Endothelial cell of umbilical vein (primary cell): ENCODE data around the gene VIPR2. TPM values are rescaled to one million over a fixed set of nuclear protein-coding genes. Genes with fewer than 3 reads are reported as not detected.

ENCODE experiments used
- BruUV-seq: library from RNA; stranded (reverse); fragments of 400-500 nt; replicated peaks from 2 replicates; lab custom pipeline; 2021; lab: Mats Ljungman, UMichigan
- CTCF ChIA-PET: fragments of 300-600, 350-600 bp; sonication (Branson Sonifier 250); formaldehyde crosslinking; loops from one replicate; lab custom pipeline; 2021; ENCODE audit warnings: antibody characterized with exemption, inconsistent platforms; lab: Charles Lee
- POLR2A ChIA-PET: fragments of 300-600, 350-600 bp; sonication (Branson Sonifier 250); formaldehyde crosslinking; loops from one replicate; lab custom pipeline; 2021; ENCODE audit warnings: antibody characterized with exemption, inconsistent platforms; lab: Charles Lee
- DNase-seq: peaks from one replicate; pipeline ENCODE4 v3.0.0-alpha.2; 2011; ENCODE audit warnings: low read depth, low spot score
- FAIRE-seq: peaks from 2 replicates; lab custom pipeline; 2011; peaks lifted over from hg19 to GRCh38; lab: Jason Lieb, UNC
- H2AFZ ChIP-seq: 2 replicates; pipeline ENCODE4 v1.6.0; 2012; ENCODE audit warnings: low read depth, low read length, control low read depth, inconsistent platforms
- H3K27ac ChIP-seq: 2 replicates; pipeline ENCODE4 v1.5.1; 2011; ENCODE audit warnings: low read depth, mild to moderate bottlenecking, control low read depth, low read length, moderate library complexity; ENCODE audit not compliant: insufficient read depth
- H3K27me3 ChIP-seq, 2 experiments: 2 replicates each; pipeline versions ENCODE4 v1.6.0 to v1.6.1; 2011; ENCODE audit warnings: low read length in 2 of 2, mixed read lengths in 1 of 2; ENCODE audit not compliant: control insufficient read depth in 2 of 2, insufficient read depth in 2 of 2
- H3K36me3 ChIP-seq, 2 experiments: 2 replicates in 1 of 2; 3 replicates in 1 of 2; pipeline ENCODE4 v1.5.1; 2011; ENCODE audit warnings: low read length in 2 of 2, mild to moderate bottlenecking in 1 of 2, moderate library complexity in 1 of 2; ENCODE audit not compliant: control insufficient read depth in 2 of 2, insufficient read depth in 2 of 2; ENCODE audit errors: extremely low read depth in 1 of 2
- H3K4me1 ChIP-seq: 3 replicates; pipeline ENCODE4 v1.5.1; 2011; ENCODE audit warnings: mild to moderate bottlenecking, low read length; ENCODE audit not compliant: control insufficient read depth, insufficient read depth; ENCODE audit errors: extremely low read depth
- H3K4me2 ChIP-seq: 2 replicates; pipeline ENCODE4 v1.6.1; 2011; ENCODE audit warnings: low read length, control low read depth, mixed read lengths; ENCODE audit not compliant: insufficient read depth
- H3K4me3 ChIP-seq, 3 experiments: fragments of 200-600 bp in 1 of 3; sonication (generic), shearing (Covaris generic) in 1 of 3; replicated peaks in 1 of 3; 2 replicates each; pipeline ENCODE4 v1.5.1; 2011 to 2016; ENCODE audit warnings: control low read depth in 3 of 3, low read length in 3 of 3, mild to moderate bottlenecking in 2 of 3, inconsistent platforms in 1 of 3, low read depth in 1 of 3, moderate library complexity in 1 of 3; ENCODE audit not compliant: insufficient read depth in 1 of 3
- H3K79me2 ChIP-seq: 2 replicates; pipeline ENCODE4 v1.6.0; 2012; ENCODE audit warnings: low read length, inconsistent platforms; ENCODE audit not compliant: control insufficient read depth, insufficient read depth
- H3K9ac ChIP-seq: replicated peaks from 2 replicates; pipeline ENCODE3; 2011; ENCODE audit warnings: low read length, control low read depth; ENCODE audit not compliant: insufficient read depth; ENCODE audit errors: extremely low read depth
- H3K9me1 ChIP-seq: replicated peaks from 3 replicates; pipeline ENCODE4 v1.6.0; 2011; ENCODE audit warnings: mild to moderate bottlenecking, low read length; ENCODE audit not compliant: control insufficient read depth, insufficient read depth; ENCODE audit errors: extremely low read depth
- H3K9me3 ChIP-seq: replicated peaks from 2 replicates; pipeline ENCODE4 v1.5.1; 2012; ENCODE audit warnings: low read length, inconsistent platforms; ENCODE audit not compliant: control insufficient read depth, insufficient read depth
- H4K20me1 ChIP-seq: replicated peaks from 2 replicates; pipeline ENCODE3; 2011; ENCODE audit warnings: mild to moderate bottlenecking, low read length; ENCODE audit not compliant: control insufficient read depth, insufficient read depth; ENCODE audit errors: extremely low read depth
- CTCF ChIP-seq, 2 donors: IDR thresholded peaks; 1 replicate in 1 of 2; 2 replicates in 1 of 2; pipeline ENCODE4 v1.5.1; 2011; ENCODE audit warnings: low read length in 2 of 2, mild to moderate bottlenecking in 2 of 2, moderate library complexity in 2 of 2, control low read depth in 1 of 2, inconsistent platforms in 1 of 2, low read depth in 1 of 2; ENCODE audit not compliant: insufficient read depth in 1 of 2; ENCODE audit errors: extremely low read depth in 1 of 2
- EZH2 ChIP-seq: IDR thresholded peaks from 2 replicates; pipeline ENCODE4 v1.6.1; 2012; ENCODE audit warnings: borderline replicate concordance, low read depth, mild to moderate bottlenecking, moderate library complexity, low read length, inconsistent platforms; ENCODE audit not compliant: severe bottlenecking
- FOS ChIP-seq: IDR thresholded peaks from 2 replicates; pipeline ENCODE4 v1.6.1; 2011; ENCODE audit warnings: mild to moderate bottlenecking, low read length, moderate library complexity, borderline replicate concordance; ENCODE audit not compliant: insufficient read depth
- GATA2 ChIP-seq: IDR thresholded peaks from 2 replicates; pipeline ENCODE4 v1.7.0; 2011; ENCODE audit warnings: low read depth, mild to moderate bottlenecking, moderate library complexity, mixed read lengths, low read length; ENCODE audit not compliant: insufficient read length, insufficient read depth
- JUN ChIP-seq: IDR thresholded peaks from 2 replicates; pipeline ENCODE4 v1.6.1; 2011; ENCODE audit warnings: borderline replicate concordance, low read depth; ENCODE audit not compliant: insufficient read length, insufficient read depth
- MAX ChIP-seq: IDR thresholded peaks from 2 replicates; pipeline ENCODE4 v1.6.1; 2011; ENCODE audit not compliant: insufficient read depth, insufficient read length
- MYC ChIP-seq: IDR thresholded peaks from one replicate; pipeline ENCODE4 v1.6.1; 2011; ENCODE audit warnings: mild to moderate bottlenecking, low read depth, low read length
- POLR2A ChIP-seq: IDR thresholded peaks from 2 replicates; pipeline ENCODE4 v1.6.1; 2012; ENCODE audit warnings: low read depth, mild to moderate bottlenecking, control low read depth, low read length
- POLR2AphosphoS5 ChIP-seq: IDR thresholded peaks from 2 replicates; pipeline ENCODE4 v1.6.1; 2012; ENCODE audit warnings: low read depth, mild to moderate bottlenecking, control low read depth, low read length, moderate library complexity; ENCODE audit not compliant: insufficient read depth
- dilution Hi-C: fragments of 300-500 bp; cut with MboI; formaldehyde crosslinking; loops from one replicate; pipeline ENCODE4 v1.15.0; 2019; ENCODE audit warnings: low sequenced_read_pairs; ENCODE audit not compliant: extremely low pct_ligation_motif_present
- intact Hi-C: fragments of 100-400 bp; cut with micrococcal nuclease; formaldehyde crosslinking; loops from one replicate; pipeline ENCODE4 v1.10.0; 2022
- polyA plus RNA-seq, 4 experiments: library from polyadenylated mRNA; depleted of rRNA in 3 of 4; stranded (reverse) in 3 of 4; unstranded in 1 of 4; fragments of >200 nt; gene quantifications; 2 replicates each; pipeline versions ENCODE4 v1.2.1 to v1.2.3, GENCODE V29; 2011 to 2012; ENCODE audit warnings: missing spikeins in 1 of 4
- total RNA-seq: library from RNA; stranded (reverse); gene quantifications from 2 replicates; pipeline ENCODE4 v1.2.3, GENCODE V29; 2021

Gene VIPR2
- total and polyA plus RNA-seq, 2 donors (not counting 3 experiments of a cell fraction or from before 2014, with no cell fraction given) = not detected

- TF ChIP-seq GATA2 = no peak
- no peak for TF ChIP-seq MAX
- no peak for TF ChIP-seq EZH2
- TF ChIP-seq MYC = no peak
- TF ChIP-seq POLR2AphosphoS5 = no peak
- no peak for TF ChIP-seq POLR2A
- no peak for TF ChIP-seq JUN
- TF ChIP-seq CTCF (IDR thresholded peaks at IDR 0.05; ENCODE audit: extremely low read depth in 1 of 2, insufficient read depth in 1 of 2, low read depth in 1 of 2, low read length in 2 of 2) = no peak
- TF ChIP-seq FOS = no peak
- no peak overlapping the region for H3K9ac ChIP-seq
- POLR2A ChIA-PET = no interaction called here
- CTCF ChIA-PET = interaction anchor here (1.2 kb wide), 1 partner anchor 54 kb away, joined by 4 read pairs; no protein-coding TSS in a partner anchor
- H3K27me3 ChIP-seq = no peaks in the 10 kb centered on the region
- intact Hi-C loops = no loop called here
- H3K4me2 ChIP-seq = peak overlapping the region; percentile 48
- BruUV-seq = no TSS peak
- H3K27ac ChIP-seq = no peak overlapping the region
- FAIRE-seq (no peak), DNase-seq (no peak)
- H3K9me1 ChIP-seq = no peaks in the 10 kb centered on the region
- H3K9me3 ChIP-seq = no peaks in the 10 kb centered on the region
- H3K4me3 ChIP-seq = peak overlapping the region in 1 of 3 experiments; percentile 37
- H3K79me2 ChIP-seq = no peaks in the 10 kb centered on the region
- H3K4me1 ChIP-seq = peaks cover 3% of the 10 kb centered on the region
- H2AFZ ChIP-seq = peak overlapping the region; percentile 93
- dilution Hi-C loops = no loop called here
- H4K20me1 ChIP-seq = no peaks in the 10 kb centered on the region
- H3K36me3 ChIP-seq = no peaks in the 10 kb centered on the region
These were observed 113.4 kb downstream of the VIPR2 start for GRCh38 chr7:159031135-159031701.
